MCF 10A (cell line): ENCODE data around the gene SNX3. TPM values are rescaled to one million over a fixed set of nuclear protein-coding genes. Genes with fewer than 3 reads are reported as not detected.

Experiments used
- BruUV-seq: library from RNA; stranded (reverse); fragments of 400-500 nt; replicated peaks from 2 replicates; lab custom pipeline; 2021; lab: Mats Ljungman, UMichigan
- CTCF ChIA-PET: fragments of 300-600 bp; sonication (Branson Sonifier 250); formaldehyde crosslinking; extraction: SDS; loops from one replicate; lab custom pipeline; 2021; ENCODE audit warnings: antibody characterized with exemption, inconsistent platforms; lab: Yijun Ruan, JAX
- POLR2A ChIA-PET: fragments of 300-600, 350-650 bp; sonication (Branson Sonifier 250); formaldehyde crosslinking; extraction: SDS; loops from one replicate; lab custom pipeline; 2020; ENCODE audit warnings: antibody characterized with exemption, inconsistent platforms; lab: Yijun Ruan, JAX
- DNase-seq: peaks from one replicate; pipeline ENCODE4 v3.0.0-alpha.2; 2018; ENCODE audit not compliant: unreplicated experiment
- H3K27ac Mint-ChIP-seq: one replicate; pipeline ENCODE4 v1.8.0; 2022; ENCODE audit warnings: mild to moderate bottlenecking, low read depth, mixed read lengths; ENCODE audit not compliant: unreplicated experiment
- H3K27me3 Mint-ChIP-seq: one replicate; pipeline ENCODE4 v1.8.0; 2022; ENCODE audit warnings: mixed read lengths; ENCODE audit not compliant: insufficient read depth, unreplicated experiment
- H3K36me3 Mint-ChIP-seq: one replicate; pipeline ENCODE4 v1.8.0; 2022; ENCODE audit warnings: mild to moderate bottlenecking, moderate library complexity, mixed read lengths; ENCODE audit not compliant: insufficient read depth, unreplicated experiment
- H3K4me1 Mint-ChIP-seq: one replicate; pipeline ENCODE4 v1.8.0; 2022; ENCODE audit warnings: mixed read lengths; ENCODE audit not compliant: insufficient read depth, unreplicated experiment
- H3K4me3 Mint-ChIP-seq: one replicate; pipeline ENCODE4 v1.8.0; 2022; ENCODE audit warnings: mild to moderate bottlenecking, moderate library complexity, mixed read lengths; ENCODE audit not compliant: unreplicated experiment
- H3K9me3 Mint-ChIP-seq: one replicate; pipeline ENCODE4 v1.8.0; 2022; ENCODE audit warnings: mixed read lengths; ENCODE audit not compliant: unreplicated experiment
- CTCF ChIP-seq: fragments of 200-600 bp; IDR thresholded peaks from one replicate; pipeline ENCODE4 v1.8.0; 2022; ENCODE audit warnings: antibody characterized with exemption, mild to moderate bottlenecking; ENCODE audit not compliant: unreplicated experiment
- intact Hi-C: fragments of 100-400 bp; cut with micrococcal nuclease; formaldehyde crosslinking; loops from 2 replicates; pipeline ENCODE4 v1.14.1; 2022
- total RNA-seq: library from RNA; stranded (reverse); gene quantifications from 2 replicates; pipeline ENCODE4 v1.2.3, GENCODE V29; 2022

SNX3 gene
- total RNA-seq, 1 experiment from 2014 or later, result 114 TPM

GRCh38 chr6:108163644-108164542 is 96.9 kb downstream of the SNX3 start:
- BruUV-seq, result no TSS peak
- no peaks in the 10 kb centered on the region for H3K9me3 Mint-ChIP-seq
- H3K27me3 Mint-ChIP-seq, result peaks cover 77% of the 10 kb centered on the region
- H3K4me3 Mint-ChIP-seq, result no peak overlapping the region
- no peaks in the 10 kb centered on the region for H3K4me1 Mint-ChIP-seq
- POLR2A ChIA-PET, result interaction anchor here (0.6 kb wide), 1 partner anchor 260 kb away, joined by 3 read pairs; no protein-coding TSS in a partner anchor
- no peaks in the 10 kb centered on the region for H3K36me3 Mint-ChIP-seq
- intact Hi-C loops, result no loop called here
- no peak for TF ChIP-seq CTCF
- no peak for DNase-seq
- no peak overlapping the region for H3K27ac Mint-ChIP-seq
- CTCF ChIA-PET, result interaction anchor here (0.7 kb wide), 1 partner anchor 45 kb away, joined by 3 read pairs; no protein-coding TSS in a partner anchor

GRCh38 chr6:108163267-108163643 is 97.6 kb downstream of the SNX3 start:
- ChIA-PET CTCF (no interaction called here), POLR2A (no interaction called here)
- intact Hi-C loops, result no loop called here
- Mint-ChIP-seq H3K27ac (no peak overlapping the region), H3K4me1 (no peaks in the 10 kb centered on the region), H3K9me3 (no peaks in the 10 kb centered on the region), H3K27me3 (peaks cover 83% of the 10 kb centered on the region), H3K4me3 (no peak overlapping the region), H3K36me3 (no peaks in the 10 kb centered on the region)
- DNase-seq, result peak; percentile 34
- TF ChIP-seq CTCF, result no peak
- BruUV-seq, result no TSS peak

- BruUV-seq, result no TSS peak
- H3K4me1 Mint-ChIP-seq, result no peaks in the 10 kb centered on the region
- H3K9me3 Mint-ChIP-seq, result no peaks in the 10 kb centered on the region
- CTCF ChIA-PET, result interaction anchor here (0.6 kb wide), 1 partner anchor 60 kb away, joined by 3 read pairs; no protein-coding TSS in a partner anchor
- POLR2A ChIA-PET, result no interaction called here
- no peak for TF ChIP-seq CTCF
- no peak for DNase-seq
- H3K27me3 Mint-ChIP-seq, result peaks cover 92% of the 10 kb centered on the region
- intact Hi-C loops, result no loop called here
- H3K4me3 Mint-ChIP-seq, result no peak overlapping the region
- no peaks in the 10 kb centered on the region for H3K36me3 Mint-ChIP-seq
- H3K27ac Mint-ChIP-seq, result no peak overlapping the region
Measured at GRCh38 chr6:108161724-108162282, 99.0 kb downstream of the SNX3 start.

Other genes starting within 250 kb of the SNX3 start
- gene OSTM1, start 186.3 kb downstream of the SNX3 start, total RNA-seq, result 35.5 and 71.8 TPM in 2 replicates
- gene NR2E1, start 95.0 kb downstream of the SNX3 start, total RNA-seq, result not detected in 2 replicates
- 8.2 and 8.5 TPM in 2 replicates for gene AFG1L, start 34.0 kb upstream of the SNX3 start, total RNA-seq